ENCODE data around the gene MYCBP2. TPM values are rescaled to one million over a fixed set of nuclear protein-coding genes. Genes with fewer than 3 reads are reported as not detected.
A peak's percentile ranks its signal among the peaks of the same experiment; 100 is the strongest.
"Not testable (repeated sequence)": the region's sequence is repeated elsewhere in the genome, so short reads cannot be mapped to it uniquely, and the experiment has no call there.

MYCBP2 gene
- total RNA-seq, 8 experiments from 2014 or later: 53.8 to 118 (median 89.4) TPM

GRCh38 chr13:77331421-77331820 lies 4.5 kb upstream of the MYCBP2 start:
- H3K4me1 ChIP-seq (replicated peaks in 1 of 2): peaks cover 7 to 15% of the 10 kb centered on the region in 2 donors
- H3K4me3 ChIP-seq: no peak overlapping the region
- no peak for ATAC-seq (replicated peaks in 6 of 8)
- no peak overlapping the region for H3K27ac ChIP-seq
- in situ Hi-C loops (cut with MboI; ENCODE audit: low pct_unique_long_range_greater_than_20kb in 2 of 9, low sequenced_read_pairs in 9 of 9, unreplicated experiment in 9 of 9): no loop called here
- 68 to 100% (median 83%) methylated on average over 1 to 2 of the region's 2 CpGs; no CpG with 5 or more reads in 1 of the 10 experiments for WGBS, 10 experiments

DNA sequence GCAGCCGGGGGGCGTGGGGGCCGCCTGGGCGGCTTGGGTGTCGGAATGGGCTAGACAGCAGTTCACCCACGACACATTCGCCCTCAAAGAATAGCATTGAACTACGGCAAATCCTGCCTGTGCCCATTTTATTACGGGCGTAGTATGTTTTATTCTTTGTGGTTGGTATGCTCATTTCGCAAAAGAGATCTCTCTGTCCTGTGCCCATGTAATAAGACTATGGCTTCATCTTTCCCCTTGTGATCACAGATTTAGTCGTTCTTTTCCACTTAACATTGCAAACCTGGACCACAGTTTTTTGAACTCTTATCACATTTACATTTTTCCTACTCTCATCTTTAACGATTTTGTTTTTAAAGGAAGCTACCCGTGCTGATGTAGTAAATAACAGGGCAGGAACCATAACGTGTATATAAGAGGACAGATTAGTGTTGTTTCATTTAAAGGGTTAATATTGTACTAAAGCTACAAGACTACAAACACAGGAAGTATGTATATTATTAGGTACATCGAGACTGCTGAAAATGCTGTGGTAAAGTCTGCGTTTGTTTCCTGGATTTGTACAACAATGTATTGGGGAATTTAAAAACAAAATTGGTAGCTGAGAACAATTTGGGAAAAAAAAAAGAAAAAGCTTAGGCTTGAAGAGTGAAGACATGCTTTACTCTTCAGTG lies 3.2 kb upstream of the MYCBP2 start:
- H3K4me3 ChIP-seq: peak overlapping the region; percentile 57 to 71 (median 63)
- in situ Hi-C loops (cut with MboI; ENCODE audit: low pct_unique_long_range_greater_than_20kb in 2 of 9, low sequenced_read_pairs in 9 of 9, unreplicated experiment in 9 of 9): no loop called here
- no peak for ATAC-seq (replicated peaks in 6 of 8)
- WGBS, 10 experiments: 0 to 7% (median 0%) methylated on average over 2 to 12 of the region's 17 CpGs
- H3K27ac ChIP-seq: peak overlapping the region; percentile 82 to 86
- H3K4me1 ChIP-seq (replicated peaks in 1 of 2): peaks cover 7 to 15% of the 10 kb centered on the region in 2 donors

GRCh38 chr13:77329133-77329910 lies 2.4 kb upstream of the MYCBP2 start:
- WGBS, 10 experiments: 0 to 4% (median 0%) methylated on average over 1 to 20 of the region's 46 CpGs
- H3K4me3 ChIP-seq: peak overlapping the region; percentile 57 to 71 (median 63)
- peaks cover 9 to 15% of the 10 kb centered on the region in 2 donors for H3K4me1 ChIP-seq (replicated peaks in 1 of 2)
- ATAC-seq (replicated peaks in 6 of 8): peak; percentile 45 to 73 (median 70)
- peak overlapping the region; percentile 82 to 86 for H3K27ac ChIP-seq
- in situ Hi-C loops (cut with MboI; ENCODE audit: low pct_unique_long_range_greater_than_20kb in 2 of 9, low sequenced_read_pairs in 9 of 9, unreplicated experiment in 9 of 9): no loop called here

DNA sequence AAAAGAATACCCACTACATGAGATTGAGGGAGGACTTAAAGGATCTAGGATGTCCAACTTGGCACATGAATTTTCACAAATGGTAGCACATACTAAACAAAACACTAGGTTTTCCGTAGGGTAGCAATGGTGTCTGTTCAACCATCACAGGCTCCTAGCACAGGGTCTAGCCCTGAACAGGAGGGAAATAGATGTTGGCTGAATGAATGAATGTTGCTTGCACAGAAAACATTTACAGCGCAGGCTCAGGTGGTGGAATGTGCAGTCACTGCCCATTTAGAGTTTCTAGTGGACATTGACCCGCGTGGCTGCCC lies 1.9 kb upstream of the MYCBP2 start:
- Histone ChIP-seq H3K4me1 (replicated peaks in 1 of 2) (peaks cover 13 to 20% of the 10 kb centered on the region in 2 donors), H3K4me3 (peak overlapping the region; percentile 57 to 71 (median 63)), H3K27ac (peak overlapping the region in 1 of 2 donors; percentile 24)
- in situ Hi-C loops (cut with MboI; ENCODE audit: low pct_unique_long_range_greater_than_20kb in 2 of 9, low sequenced_read_pairs in 9 of 9, unreplicated experiment in 9 of 9): no loop called here
- WGBS, 10 experiments: 0 to 20% (median 4%) methylated on average over 2 to 4 of the region's 4 CpGs; no CpG with 5 or more reads in 3 of the 10 experiments
- ATAC-seq (replicated peaks in 6 of 8): peak in 1 of 8 experiments; percentile 0

GRCh38 chr13:77325371-77325980 lies 1.4 kb downstream of the MYCBP2 start:
- 0 to 64% (median 9%) methylated on average over 2 to 10 of the region's 11 CpGs for WGBS, 10 experiments
- H3K4me1 ChIP-seq (replicated peaks in 1 of 2): peaks cover 18 to 41% of the 10 kb centered on the region in 2 donors
- H3K4me3 ChIP-seq: peak overlapping the region; percentile 69 to 97 (median 82)
- H3K27ac ChIP-seq: no peak overlapping the region
- in situ Hi-C loops (cut with MboI; ENCODE audit: low pct_unique_long_range_greater_than_20kb in 2 of 9, low sequenced_read_pairs in 9 of 9, unreplicated experiment in 9 of 9): no loop called here
- no peak for ATAC-seq (replicated peaks in 6 of 8)

GRCh38 chr13:77323858-77324257 lies 3.0 kb downstream of the MYCBP2 start:
- Histone ChIP-seq H3K4me1 (replicated peaks in 1 of 2) (peaks cover 18 to 43% of the 10 kb centered on the region in 2 donors), H3K27ac (no peak overlapping the region), H3K4me3 (peak overlapping the region in 3 of 5 donors; percentile 69 to 88 (median 71))
- in situ Hi-C loops (cut with MboI; ENCODE audit: low pct_unique_long_range_greater_than_20kb in 2 of 9, low sequenced_read_pairs in 9 of 9, unreplicated experiment in 9 of 9): loop anchor here in 1 of 9 experiments (25.0 kb wide), 1 partner anchor 163 kb away; no protein-coding TSS in a partner anchor
- 0 to 95% (median 68%) methylated on average over 1 of the region's 1 CpG; no CpG with 5 or more reads in 2 of the 10 experiments for WGBS, 10 experiments
- ATAC-seq (replicated peaks in 6 of 8): no peak

DNA sequence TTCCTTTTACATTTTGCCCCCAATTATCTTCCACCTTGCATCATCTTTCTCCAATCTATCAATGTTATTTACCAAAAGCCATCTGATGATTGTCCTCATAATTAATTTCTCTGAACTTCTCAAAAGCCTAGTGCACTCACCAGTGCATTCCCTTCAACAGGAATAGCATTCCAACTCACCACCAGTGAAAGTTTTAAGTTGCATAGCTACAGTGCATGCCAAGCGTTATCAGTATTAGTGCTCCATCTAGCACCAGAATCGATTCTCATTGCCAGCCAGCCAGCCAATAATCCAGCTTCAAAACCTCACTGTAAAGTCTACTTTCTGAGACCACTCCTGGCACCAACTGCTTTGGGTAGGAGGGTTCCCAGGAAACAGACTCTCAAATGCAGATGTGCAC lies 7.4 kb downstream of the MYCBP2 start:
- H3K4me3 ChIP-seq: no peak overlapping the region
- 79 to 100% (median 93%) methylated on average over 1 to 2 of the region's 2 CpGs; no CpG with 5 or more reads in 5 of the 10 experiments for WGBS, 10 experiments
- peak in 1 of 8 experiments; percentile 30 for ATAC-seq (replicated peaks in 6 of 8)
- in situ Hi-C loops (cut with MboI; ENCODE audit: low pct_unique_long_range_greater_than_20kb in 2 of 9, low sequenced_read_pairs in 9 of 9, unreplicated experiment in 9 of 9): loop anchor here in 1 of 9 experiments (25.0 kb wide), 1 partner anchor 168 kb away; no protein-coding TSS in a partner anchor
- peaks cover 9 to 29% of the 10 kb centered on the region in 2 donors for H3K4me1 ChIP-seq (replicated peaks in 1 of 2)
- H3K27ac ChIP-seq: no peak overlapping the region

GRCh38 chr13:77318741-77319140 lies 8.2 kb downstream of the MYCBP2 start:
- in situ Hi-C loops (cut with MboI; ENCODE audit: low pct_unique_long_range_greater_than_20kb in 2 of 9, low sequenced_read_pairs in 9 of 9, unreplicated experiment in 9 of 9): loop anchor here in 1 of 9 experiments (25.0 kb wide), 1 partner anchor 169 kb away; no protein-coding TSS in a partner anchor
- Histone ChIP-seq H3K4me3 (no peak overlapping the region), H3K27ac (no peak overlapping the region), H3K4me1 (replicated peaks in 1 of 2) (peaks cover 5 to 23% of the 10 kb centered on the region in 2 donors)
- WGBS, 10 experiments: 0 to 90% (median 63%) methylated on average over 1 to 2 of the region's 2 CpGs; no CpG with 5 or more reads in 5 of the 10 experiments
- ATAC-seq (replicated peaks in 6 of 8): peak in 2 of 8 experiments; percentile 35 to 47

DNA sequence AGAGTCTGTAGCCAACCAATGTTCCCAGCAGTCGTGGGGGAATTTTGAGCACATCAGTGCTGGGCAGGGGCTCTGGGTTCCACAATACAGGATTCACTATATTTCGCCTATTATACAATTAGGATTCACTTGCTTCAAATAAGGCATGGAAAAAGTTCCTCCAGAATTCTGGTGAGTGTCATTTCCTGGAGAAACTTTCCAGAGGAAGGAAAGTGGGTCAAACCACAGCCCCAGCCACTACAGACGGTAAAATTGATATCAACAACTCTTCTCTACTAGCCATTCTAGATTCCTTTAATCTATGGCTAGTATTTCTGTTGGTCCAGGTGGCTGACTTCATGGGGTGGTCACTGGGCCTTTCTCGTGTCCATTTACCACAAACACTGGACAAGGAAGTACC lies 10.5 kb downstream of the MYCBP2 start:
- Histone ChIP-seq H3K4me1 (replicated peaks in 1 of 2) (peaks cover 0 to 7% of the 10 kb centered on the region in 2 donors), H3K27ac (no peak overlapping the region), H3K4me3 (no peak overlapping the region)
- ATAC-seq (replicated peaks in 6 of 8): no peak
- in situ Hi-C loops (cut with MboI; ENCODE audit: low pct_unique_long_range_greater_than_20kb in 2 of 9, low sequenced_read_pairs in 9 of 9, unreplicated experiment in 9 of 9): loop anchor here in 1 of 9 experiments (25.0 kb wide), 1 partner anchor 171 kb away; no protein-coding TSS in a partner anchor
- WGBS, 10 experiments: 67 to 100% (median 90%) methylated on average over 1 to 4 of the region's 4 CpGs; no CpG with 5 or more reads in 3 of the 10 experiments

DNA sequence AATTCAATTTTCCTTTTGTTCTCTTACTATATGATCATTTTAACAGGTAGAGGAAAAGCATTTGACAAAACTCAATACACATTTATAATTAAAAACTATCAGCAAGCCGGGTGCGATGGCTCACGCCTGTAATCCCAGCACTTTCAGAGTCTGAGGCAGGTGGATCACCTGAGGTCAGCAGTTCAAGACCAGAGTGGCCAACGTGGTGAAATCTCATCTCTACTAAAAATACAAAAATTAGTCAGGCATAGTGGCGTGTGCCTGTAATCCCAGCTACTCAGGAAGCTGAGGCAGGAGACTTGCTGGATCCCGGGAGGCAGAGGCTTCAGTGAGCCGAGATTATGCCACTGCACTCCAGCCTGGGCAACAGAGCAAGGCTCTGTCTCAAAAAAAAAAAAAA lies 11.4 kb downstream of the MYCBP2 start:
- H3K4me1 ChIP-seq (replicated peaks in 1 of 2); H3K27ac ChIP-seq; H3K4me3 ChIP-seq; ATAC-seq (replicated peaks in 6 of 8): not testable (repeated sequence)
- WGBS, 10 experiments: 80 to 100% (median 96%) methylated on average over 1 to 7 of the region's 7 CpGs; no CpG with 5 or more reads in 2 of the 10 experiments
- in situ Hi-C loops (cut with MboI; ENCODE audit: low pct_unique_long_range_greater_than_20kb in 2 of 9, low sequenced_read_pairs in 9 of 9, unreplicated experiment in 9 of 9): loop anchor here in 1 of 9 experiments (25.0 kb wide), 1 partner anchor 172 kb away; no protein-coding TSS in a partner anchor

GRCh38 chr13:77313923-77314322 lies 13.0 kb downstream of the MYCBP2 start:
- in situ Hi-C loops (cut with MboI; ENCODE audit: low pct_unique_long_range_greater_than_20kb in 2 of 9, low sequenced_read_pairs in 9 of 9, unreplicated experiment in 9 of 9): loop anchor here in 1 of 9 experiments (25.0 kb wide), 1 partner anchor 173 kb away; no protein-coding TSS in a partner anchor
- H3K4me1 ChIP-seq (replicated peaks in 1 of 2): no peaks in the 10 kb centered on the region
- H3K4me3 ChIP-seq: no peak overlapping the region
- no peak overlapping the region for H3K27ac ChIP-seq
- no peak for ATAC-seq (replicated peaks in 6 of 8)
- whole genome bisulfite sequencing, 10 experiments: 66 to 100% (median 80%) methylated on average over 1 to 3 of the region's 3 CpGs; no CpG with 5 or more reads in 1 of the 10 experiments

- no peak for ATAC-seq (replicated peaks in 6 of 8)
- WGBS, 10 experiments: 0 to 63% (median 23%) methylated on average over 1 of the region's 1 CpG; no CpG with 5 or more reads in 1 of the 10 experiments
- H3K27ac ChIP-seq: no peak overlapping the region
- H3K4me3 ChIP-seq: no peak overlapping the region
- no peaks in the 10 kb centered on the region for H3K4me1 ChIP-seq (replicated peaks in 1 of 2)
- in situ Hi-C loops (cut with MboI; ENCODE audit: low pct_unique_long_range_greater_than_20kb in 2 of 9, low sequenced_read_pairs in 9 of 9, unreplicated experiment in 9 of 9): loop anchor here in 1 of 9 experiments (25.0 kb wide), 1 partner anchor 175 kb away; no protein-coding TSS in a partner anchor
These were observed 14.6 kb downstream of the MYCBP2 start for GRCh38 chr13:77312311-77312710.
